Stimulated activated effector memory CD8-positive, alpha-beta T cell treated with anti-CD3 and anti-CD28 coated beads, Interleukin-12 subunit alpha, Interleukin-12 subunit beta, amount 100 ng/mL, for 72 hours (primary cell): ENCODE measurements around the gene DOCK4.

ENCODE experiments used
- ATAC-seq: fragments of 150-1000 bp; cut with Tn5 transposase; 2 replicates; pipeline ENCODE4 v1.10.0; 2021
- DNase-seq, 2 donors: peaks; one replicate each; pipeline ENCODE4 v3.0.0; 2021 to 2022; ENCODE audit warnings: low spot score in 2 of 2
- H3K27ac Mint-ChIP-seq: one replicate; pipeline ENCODE4 v1.8.0; 2022; ENCODE audit warnings: mild to moderate bottlenecking, mixed read lengths
- H3K36me3 Mint-ChIP-seq: one replicate; pipeline ENCODE4 v1.8.0; 2022; ENCODE audit warnings: mild to moderate bottlenecking, mixed read lengths
- H3K4me1 Mint-ChIP-seq: one replicate; pipeline ENCODE4 v1.8.0; 2022; ENCODE audit warnings: mixed read lengths
- H3K4me3 Mint-ChIP-seq: one replicate; pipeline ENCODE4 v1.8.0; 2022; ENCODE audit warnings: mild to moderate bottlenecking, mixed read lengths
- H3K9me3 Mint-ChIP-seq: one replicate; pipeline ENCODE4 v1.8.0; 2022; ENCODE audit warnings: mixed read lengths

DOCK4 gene

DNA sequence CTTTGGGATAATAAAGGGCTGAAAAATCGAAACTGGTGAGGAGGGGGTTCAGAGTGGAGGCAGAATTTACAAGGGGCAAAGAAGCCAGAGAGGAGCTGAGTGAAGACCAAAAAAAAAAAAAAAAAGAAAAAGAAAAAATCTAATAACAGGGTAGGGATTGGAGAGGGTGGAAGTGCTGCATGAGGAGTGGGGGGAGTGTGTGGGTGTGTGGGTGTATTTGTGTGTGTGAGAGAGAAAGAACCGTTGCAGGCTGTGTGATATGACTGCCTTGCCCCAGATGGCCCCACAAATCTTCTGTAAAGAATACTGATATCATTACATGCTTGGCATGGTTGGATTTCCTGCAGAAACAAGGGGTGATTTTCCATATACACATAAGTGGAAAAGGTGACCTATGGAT, 436.1 kb downstream of the DOCK4 start:
- no peak for DNase-seq
- no peaks in the 10 kb centered on the region for H3K9me3 Mint-ChIP-seq
- no peak overlapping the region for H3K27ac Mint-ChIP-seq
- H3K4me1 Mint-ChIP-seq: no peaks in the 10 kb centered on the region
- ATAC-seq: no peak
- no peaks in the 10 kb centered on the region for H3K36me3 Mint-ChIP-seq
- H3K4me3 Mint-ChIP-seq: no peak overlapping the region

DNA sequence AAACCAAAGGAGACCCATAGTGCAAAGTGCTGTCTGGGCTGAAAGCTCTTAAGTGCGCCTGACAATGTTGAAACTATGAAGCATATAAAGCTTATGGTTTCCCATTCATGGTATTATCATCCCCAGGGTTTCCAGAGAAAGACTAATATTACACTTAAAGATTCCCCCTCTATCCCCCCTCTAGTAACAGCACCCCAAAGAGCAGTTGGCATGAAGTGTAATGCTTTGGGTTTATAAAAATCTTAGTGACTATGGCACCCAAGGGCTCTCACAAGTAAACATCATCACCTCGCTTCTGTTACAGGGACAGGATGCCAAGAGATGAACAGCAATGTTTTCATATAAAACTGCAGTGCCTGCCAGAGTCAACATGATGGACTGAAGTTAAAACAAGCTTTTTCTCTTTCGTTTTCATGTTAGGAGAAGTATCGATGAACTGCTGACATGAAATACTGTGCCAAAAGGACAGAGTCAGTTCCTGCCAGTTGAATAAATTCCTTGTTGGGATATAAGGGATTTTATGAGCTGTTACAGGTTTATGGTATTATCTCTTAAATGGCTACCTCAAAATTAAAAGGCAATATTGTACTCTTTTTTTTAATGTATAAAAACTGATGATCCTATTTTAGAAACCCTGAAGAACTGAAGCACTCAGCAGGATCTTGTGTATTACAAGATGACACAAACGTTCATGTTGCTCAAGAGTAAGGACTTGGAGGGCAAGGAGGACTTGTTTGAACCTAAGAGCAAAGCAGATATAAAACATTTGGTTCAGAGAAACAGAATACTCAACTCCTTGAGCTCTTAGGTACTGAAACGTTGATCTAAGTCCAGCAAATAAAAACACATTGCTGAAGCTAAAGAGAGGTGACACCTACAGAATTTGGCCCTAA, 440.2 kb downstream of the DOCK4 start:
- H3K27ac Mint-ChIP-seq: no peak overlapping the region
- H3K4me1 Mint-ChIP-seq: no peaks in the 10 kb centered on the region
- no peak for ATAC-seq
- no peak overlapping the region for H3K4me3 Mint-ChIP-seq
- H3K36me3 Mint-ChIP-seq: no peaks in the 10 kb centered on the region
- no peaks in the 10 kb centered on the region for H3K9me3 Mint-ChIP-seq
- no peak for DNase-seq

DNA sequence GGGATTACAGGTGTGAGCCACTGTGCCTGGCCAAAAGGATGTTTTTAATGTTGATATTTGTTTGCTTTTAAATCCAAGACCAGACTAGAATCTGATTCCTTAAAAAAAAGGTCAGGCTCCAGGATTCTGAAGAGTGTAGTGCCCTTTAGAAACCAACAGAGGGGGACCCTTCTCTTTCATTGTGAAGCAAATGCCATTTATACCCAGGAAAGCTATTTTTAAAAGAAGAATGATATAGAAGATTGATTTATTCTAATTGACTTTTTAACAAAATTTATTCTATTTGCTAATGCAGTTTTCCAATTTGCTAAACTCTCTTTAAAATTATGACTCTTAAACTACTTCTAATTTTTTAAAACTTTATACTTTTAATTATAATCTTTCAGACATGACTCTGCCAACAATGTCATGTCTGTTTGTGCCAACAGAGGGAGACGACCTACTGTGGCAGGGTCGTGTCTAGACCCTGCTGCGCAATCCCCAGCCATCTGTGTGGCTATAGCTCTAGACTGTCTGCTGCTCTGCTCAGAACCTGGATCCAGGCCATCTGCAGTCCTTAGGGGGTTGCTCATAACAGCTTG, 442.9 kb downstream of the DOCK4 start:
- DNase-seq (no peak), ATAC-seq (peak; percentile 42)
- no peaks in the 10 kb centered on the region for H3K36me3 Mint-ChIP-seq
- no peak overlapping the region for H3K27ac Mint-ChIP-seq
- no peak overlapping the region for H3K4me3 Mint-ChIP-seq
- no peaks in the 10 kb centered on the region for H3K9me3 Mint-ChIP-seq
- no peaks in the 10 kb centered on the region for H3K4me1 Mint-ChIP-seq

DNA sequence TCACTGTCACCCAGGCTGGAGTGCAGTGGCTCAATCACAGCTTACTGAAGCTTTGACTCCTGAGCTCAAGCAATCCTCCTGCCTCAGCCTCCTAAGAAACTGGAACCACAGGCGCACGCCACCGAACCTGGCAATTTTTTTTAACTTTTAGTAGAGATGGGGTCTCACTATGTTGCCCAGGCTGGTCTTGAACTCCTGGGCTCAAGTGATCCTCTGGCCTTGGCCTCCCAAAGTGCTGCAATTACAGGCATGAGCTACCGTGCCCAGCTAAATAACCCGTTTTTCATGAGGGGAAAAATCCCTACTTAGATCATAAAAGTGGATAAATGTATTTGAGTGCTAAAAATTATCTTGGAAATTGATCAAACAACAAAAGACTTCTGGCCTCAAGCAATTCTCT, 443.4 kb downstream of the DOCK4 start:
- Mint-ChIP-seq H3K9me3 (no peaks in the 10 kb centered on the region), H3K27ac (no peak overlapping the region), H3K4me1 (no peaks in the 10 kb centered on the region), H3K36me3 (no peaks in the 10 kb centered on the region), H3K4me3 (no peak overlapping the region)
- ATAC-seq (no peak), DNase-seq (no peak)

DNA sequence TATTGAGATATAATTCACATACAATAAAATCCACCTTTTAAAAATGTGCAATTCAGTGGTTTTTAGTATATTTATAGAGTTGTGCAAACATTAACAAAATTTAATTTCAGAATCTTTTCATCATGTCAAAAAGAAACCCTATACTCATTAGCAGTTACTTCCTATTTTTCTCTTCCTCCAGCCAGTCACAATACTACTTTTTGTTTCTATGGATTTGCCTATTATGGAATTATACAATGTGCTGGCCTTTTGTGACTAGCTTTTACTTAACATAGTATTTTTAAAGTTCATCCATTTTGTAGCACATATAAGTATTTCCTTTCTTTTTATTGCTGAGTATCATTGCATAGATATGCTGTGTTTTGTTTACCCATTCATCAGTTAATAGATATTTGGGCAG, 444.0 kb downstream of the DOCK4 start:
- Mint-ChIP-seq H3K4me1 (no peaks in the 10 kb centered on the region), H3K9me3 (no peaks in the 10 kb centered on the region), H3K4me3 (no peak overlapping the region), H3K27ac (no peak overlapping the region), H3K36me3 (no peaks in the 10 kb centered on the region)
- no peak for DNase-seq
- no peak for ATAC-seq

DNA sequence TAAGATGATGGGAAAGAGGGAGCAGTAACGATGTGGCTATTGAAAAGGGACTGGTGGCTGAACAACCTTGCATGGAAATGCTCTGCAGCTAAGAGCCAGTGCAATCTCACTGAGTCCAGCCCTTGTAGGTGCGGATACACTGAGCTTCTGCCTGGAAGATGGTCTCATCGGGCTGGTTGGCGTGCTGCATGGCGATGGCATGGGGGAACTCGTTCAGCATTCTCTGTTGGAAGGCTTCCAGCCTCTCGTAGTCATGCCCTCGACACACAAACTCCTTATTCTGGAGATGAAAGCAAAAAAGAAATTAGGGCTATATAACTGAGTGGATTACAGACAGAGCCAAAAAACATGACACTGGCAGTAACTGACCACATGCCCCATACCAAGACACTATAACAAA, 446.2 kb downstream of the DOCK4 start:
- Mint-ChIP-seq H3K27ac (no peak overlapping the region), H3K9me3 (no peaks in the 10 kb centered on the region), H3K4me3 (no peak overlapping the region), H3K36me3 (no peaks in the 10 kb centered on the region), H3K4me1 (no peaks in the 10 kb centered on the region)
- DNase-seq (no peak), ATAC-seq (no peak)

DNA sequence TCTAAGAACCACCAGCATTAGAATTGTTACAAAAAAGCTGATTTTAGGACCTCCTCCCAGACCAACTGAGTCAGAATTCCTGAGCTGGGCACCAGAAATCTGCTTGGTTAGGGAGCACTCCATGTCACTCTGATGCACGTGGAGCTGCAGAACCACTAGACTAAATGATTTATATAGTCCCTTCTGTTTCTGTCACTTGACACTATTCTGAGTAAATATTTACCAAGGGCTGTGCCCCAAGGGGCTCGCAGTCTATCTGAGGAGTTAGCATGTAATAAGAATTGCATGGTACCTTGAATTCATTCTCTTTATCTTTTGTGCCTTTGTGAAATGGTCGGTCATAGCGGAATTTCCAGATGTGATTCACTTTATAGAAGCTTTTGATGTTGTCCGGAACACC, 447.9 kb downstream of the DOCK4 start:
- no peak for DNase-seq
- ATAC-seq: no peak
- no peaks in the 10 kb centered on the region for H3K9me3 Mint-ChIP-seq

DNA sequence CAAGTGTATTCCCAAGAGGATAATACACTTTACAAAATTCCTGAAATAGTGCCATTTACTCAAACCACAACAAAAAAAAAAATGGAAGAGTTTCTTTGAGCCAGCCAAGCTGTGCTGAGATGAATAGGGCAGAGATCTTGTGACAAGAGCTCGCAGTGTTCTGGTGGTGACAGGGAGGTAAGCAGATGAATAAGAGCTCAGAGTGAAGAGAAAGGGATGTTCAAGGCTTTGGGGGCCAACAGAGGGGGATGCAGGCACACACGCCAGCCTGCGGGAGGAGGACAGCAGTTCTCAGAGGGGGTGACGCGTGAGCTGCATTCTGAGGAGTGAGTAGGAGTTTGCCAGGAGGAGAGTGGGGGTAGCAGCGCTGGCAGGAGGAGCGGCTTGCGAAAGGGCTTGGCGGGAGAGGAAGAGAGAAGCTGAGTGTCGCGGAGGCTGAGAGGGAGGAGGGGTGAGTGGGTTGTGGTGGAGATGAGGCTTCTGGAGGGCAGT, 449.5 kb downstream of the DOCK4 start:
- no peak for ATAC-seq
- H3K27ac Mint-ChIP-seq: no peak overlapping the region
- no peak for DNase-seq
- no peaks in the 10 kb centered on the region for H3K36me3 Mint-ChIP-seq
- H3K4me3 Mint-ChIP-seq: no peak overlapping the region
- H3K9me3 Mint-ChIP-seq: no peaks in the 10 kb centered on the region
- H3K4me1 Mint-ChIP-seq: no peaks in the 10 kb centered on the region

More for the DNA sequence above, 447.9 kb downstream of the DOCK4 start:
- Mint-ChIP-seq H3K36me3 (no peaks in the 10 kb centered on the region), H3K27ac (no peak overlapping the region), H3K4me3 (no peak overlapping the region), H3K4me1 (no peaks in the 10 kb centered on the region)

DNA sequence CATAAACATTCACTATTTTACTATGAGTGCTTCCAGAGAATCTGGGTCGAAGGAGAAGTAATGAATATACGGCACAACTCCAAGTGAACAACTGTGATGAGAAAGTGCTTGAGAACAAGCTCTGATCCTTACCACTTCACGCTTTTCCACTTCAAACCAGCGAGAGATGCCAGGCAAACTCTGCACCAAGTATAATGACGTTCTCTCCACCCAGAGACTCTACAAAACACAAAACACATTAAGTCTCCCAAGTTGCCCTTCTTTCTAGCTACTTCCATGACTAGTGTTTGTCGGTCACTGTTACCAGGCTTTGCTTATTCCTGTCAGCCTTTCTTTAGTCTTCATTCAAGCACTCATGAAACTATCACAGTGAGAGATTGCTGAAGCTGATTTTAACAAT, 450.8 kb downstream of the DOCK4 start:
- H3K4me3 Mint-ChIP-seq: no peak overlapping the region
- H3K9me3 Mint-ChIP-seq: no peaks in the 10 kb centered on the region
- no peak overlapping the region for H3K27ac Mint-ChIP-seq
- no peak for DNase-seq
- no peaks in the 10 kb centered on the region for H3K4me1 Mint-ChIP-seq
- H3K36me3 Mint-ChIP-seq: no peaks in the 10 kb centered on the region
- no peak for ATAC-seq

DNA sequence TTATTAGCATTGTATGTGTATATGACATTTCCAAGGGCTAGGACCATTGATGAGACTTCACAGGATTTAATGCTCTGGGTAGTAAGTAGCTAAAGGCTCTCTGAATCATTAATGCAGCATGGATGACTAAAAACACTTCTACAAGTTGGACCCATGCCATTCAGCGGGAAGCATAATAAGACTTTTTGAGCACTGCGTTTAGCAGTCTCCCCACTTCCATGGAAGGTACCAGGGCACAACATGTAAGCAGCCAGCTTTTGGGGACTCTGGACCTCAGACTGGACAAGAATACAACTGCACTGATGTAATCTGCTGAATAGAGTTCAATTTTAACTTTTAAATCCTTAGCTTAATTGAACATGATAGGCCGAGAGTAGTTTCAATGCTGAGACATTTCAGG, 452.2 kb downstream of the DOCK4 start:
- Mint-ChIP-seq H3K4me1 (no peaks in the 10 kb centered on the region), H3K27ac (no peak overlapping the region), H3K36me3 (no peaks in the 10 kb centered on the region), H3K9me3 (no peaks in the 10 kb centered on the region), H3K4me3 (no peak overlapping the region)
- no peak for ATAC-seq
- DNase-seq: no peak

DNA sequence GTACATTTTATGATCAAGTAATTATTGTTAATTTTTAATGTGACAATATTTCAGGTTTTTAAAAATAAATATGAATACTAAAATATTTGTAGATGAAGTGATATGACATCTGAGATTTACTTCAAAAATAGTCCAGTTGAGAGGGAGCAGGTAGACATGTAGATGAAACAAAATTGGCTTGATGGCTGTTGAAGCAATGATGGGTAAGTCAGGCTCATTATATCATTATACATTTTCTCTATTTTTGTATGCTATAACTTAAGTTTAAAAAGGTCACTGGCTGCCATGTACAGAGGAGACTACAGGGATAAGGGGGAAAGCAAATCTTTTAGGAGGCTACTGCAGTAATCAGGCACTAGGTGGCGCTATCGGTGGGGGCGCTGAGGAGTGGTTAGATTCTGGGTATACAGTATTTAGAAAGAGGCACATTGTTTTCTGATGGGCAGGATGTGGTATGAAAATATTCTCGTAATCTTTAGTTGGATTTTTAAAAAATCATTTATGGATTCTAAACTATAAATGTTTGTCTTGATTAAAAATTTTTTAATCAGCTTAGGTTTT, 454.1 kb downstream of the DOCK4 start:
- H3K27ac Mint-ChIP-seq: no peak overlapping the region
- H3K4me3 Mint-ChIP-seq: no peak overlapping the region
- ATAC-seq (peak; percentile 72), DNase-seq (peak; percentile 40 to 70)
- no peaks in the 10 kb centered on the region for H3K9me3 Mint-ChIP-seq
- no peaks in the 10 kb centered on the region for H3K4me1 Mint-ChIP-seq
- no peaks in the 10 kb centered on the region for H3K36me3 Mint-ChIP-seq

DNA sequence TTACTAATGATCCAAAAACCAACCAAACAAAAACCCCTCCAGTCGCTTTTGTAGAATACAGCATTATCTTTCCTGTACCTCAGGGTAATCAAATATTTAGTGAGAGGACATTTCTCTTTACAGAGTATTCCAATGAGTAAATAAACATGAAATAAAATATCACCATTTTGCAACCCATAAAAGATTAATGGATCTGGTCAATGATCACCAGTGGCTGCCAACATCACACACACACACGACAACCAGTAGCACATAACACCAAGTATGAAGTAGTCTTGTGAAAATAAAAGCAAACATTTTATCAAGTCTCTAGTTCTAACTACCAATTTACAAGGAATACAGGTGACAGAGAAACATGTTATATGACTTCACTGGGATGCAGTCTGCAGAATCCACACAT, 455.3 kb downstream of the DOCK4 start:
- Mint-ChIP-seq H3K4me3 (no peak overlapping the region), H3K9me3 (no peaks in the 10 kb centered on the region), H3K36me3 (no peaks in the 10 kb centered on the region), H3K4me1 (no peaks in the 10 kb centered on the region), H3K27ac (no peak overlapping the region)
- DNase-seq (no peak), ATAC-seq (no peak)

DNA sequence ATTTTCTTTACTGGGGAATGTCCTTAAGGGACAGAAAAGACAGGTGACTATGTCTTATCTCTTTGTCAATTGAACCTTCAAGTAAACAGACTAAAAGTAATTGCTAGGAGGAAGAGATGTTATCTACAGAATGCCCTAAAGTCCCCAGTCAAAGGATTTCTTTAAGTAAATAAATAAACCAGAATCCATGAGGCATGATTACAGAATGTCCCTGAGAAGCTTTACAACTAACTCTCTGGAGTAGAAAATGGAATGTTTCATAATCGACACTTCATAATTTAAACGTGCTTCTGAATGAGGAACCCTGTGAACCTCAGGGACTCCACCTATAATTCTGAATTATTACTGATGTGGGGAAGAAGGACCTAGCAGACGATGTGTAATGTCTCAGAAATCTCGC, 456.0 kb downstream of the DOCK4 start:
- no peaks in the 10 kb centered on the region for H3K36me3 Mint-ChIP-seq
- DNase-seq: no peak
- ATAC-seq: no peak

DNA sequence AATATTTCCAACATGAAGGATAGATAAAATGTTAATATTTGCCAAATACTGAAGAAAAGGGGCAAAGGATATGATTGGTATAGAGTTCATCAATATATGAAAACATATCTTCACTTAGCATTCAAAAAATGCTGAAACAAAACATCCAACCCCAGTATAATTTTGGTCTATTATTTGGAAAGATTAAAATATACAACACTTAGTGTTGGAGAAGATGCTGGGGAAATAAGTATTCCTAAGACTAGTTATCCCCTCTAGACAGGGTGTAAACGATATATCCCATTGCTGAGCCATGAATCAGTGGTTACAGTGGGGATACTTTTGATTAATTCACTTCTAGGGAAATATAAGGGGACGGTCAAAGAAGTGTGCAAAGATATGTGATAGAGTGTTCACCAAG, 456.6 kb downstream of the DOCK4 start:
- H3K36me3 Mint-ChIP-seq: no peaks in the 10 kb centered on the region
- H3K9me3 Mint-ChIP-seq: no peaks in the 10 kb centered on the region
- DNase-seq: no peak
- H3K4me3 Mint-ChIP-seq: no peak overlapping the region
- H3K4me1 Mint-ChIP-seq: no peaks in the 10 kb centered on the region
- no peak for ATAC-seq
- H3K27ac Mint-ChIP-seq: no peak overlapping the region

More for the DNA sequence above, 456.0 kb downstream of the DOCK4 start:
- Mint-ChIP-seq H3K4me3 (no peak overlapping the region), H3K4me1 (no peaks in the 10 kb centered on the region), H3K27ac (no peak overlapping the region), H3K9me3 (no peaks in the 10 kb centered on the region)

DNA sequence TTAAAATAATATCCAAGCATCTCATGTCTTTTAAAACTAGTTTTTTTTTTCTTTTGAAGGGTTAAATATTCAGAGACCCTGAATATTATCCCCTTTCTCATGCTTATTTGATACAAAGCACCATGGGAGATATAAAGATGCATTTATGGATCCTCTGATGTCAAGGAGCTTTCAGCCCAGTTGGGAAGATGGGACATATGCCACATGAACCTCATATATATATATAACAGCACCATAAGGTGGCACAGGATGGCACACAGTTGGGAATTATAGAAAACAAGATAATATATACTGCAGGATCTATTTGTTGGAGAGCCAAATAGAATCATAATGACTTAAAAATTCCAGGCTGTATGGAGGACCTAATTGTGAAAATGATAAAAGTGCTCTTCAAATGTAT, 458.5 kb downstream of the DOCK4 start:
- Mint-ChIP-seq H3K27ac (no peak overlapping the region), H3K4me1 (no peaks in the 10 kb centered on the region), H3K4me3 (no peak overlapping the region), H3K36me3 (no peaks in the 10 kb centered on the region), H3K9me3 (no peaks in the 10 kb centered on the region)
- ATAC-seq (no peak), DNase-seq (no peak)

DNA sequence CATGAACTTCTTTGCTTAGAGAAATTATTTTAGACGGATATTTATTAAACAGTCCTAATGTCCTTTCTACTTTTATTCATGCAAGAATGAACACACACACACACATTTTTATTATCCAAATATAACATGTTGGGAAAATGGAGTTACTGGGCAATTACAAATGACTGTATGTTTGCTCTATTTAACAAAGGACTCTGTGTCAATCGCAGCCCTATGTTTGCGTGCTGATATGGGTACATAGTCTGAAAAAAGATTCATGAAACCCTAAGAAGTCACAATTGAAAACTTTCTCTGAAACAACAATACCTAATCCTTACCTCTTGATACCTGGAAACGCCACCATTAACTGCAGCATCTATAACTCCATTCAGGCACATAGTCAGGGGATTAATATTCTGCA, 459.2 kb downstream of the DOCK4 start:
- H3K27ac Mint-ChIP-seq: no peak overlapping the region
- no peak for ATAC-seq
- H3K4me1 Mint-ChIP-seq: no peaks in the 10 kb centered on the region

More for the DNA sequence above, 459.2 kb downstream of the DOCK4 start:
- no peak for DNase-seq
- Mint-ChIP-seq H3K36me3 (no peaks in the 10 kb centered on the region), H3K4me3 (no peak overlapping the region), H3K9me3 (no peaks in the 10 kb centered on the region)
